ENCODE data around the gene SLC17A7.
"Not testable (repeated sequence)": the region's sequence is repeated elsewhere in the genome, so short reads cannot be mapped to it uniquely, and the experiment has no call there.

Gene SLC17A7

GRCh38 chr19:49468199-49468598 is 26.9 kb upstream of the SLC17A7 start:
- TF ChIP-seq TAF1 (IDR thresholded peaks at IDR 0.05; ENCODE audit: borderline replicate concordance, low read depth, low read length) = no peak
- no peak for TF ChIP-seq POLR2A (IDR thresholded peaks at IDR 0.05; ENCODE audit: low read depth, low read length)
- TF ChIP-seq POLR2AphosphoS5 (IDR thresholded peaks at IDR 0.05; ENCODE audit: low read depth, low read length) = no peak
- FAIRE-seq (no peak), DNase-seq (ENCODE audit: insufficient read length) (no peak)

- DNase-seq (ENCODE audit: insufficient read length) (no peak), FAIRE-seq (no peak)
- TF ChIP-seq TAF1 (IDR thresholded peaks at IDR 0.05; ENCODE audit: borderline replicate concordance, low read depth, low read length) = no peak
- no peak for TF ChIP-seq POLR2A (IDR thresholded peaks at IDR 0.05; ENCODE audit: low read depth, low read length)
- TF ChIP-seq POLR2AphosphoS5 (IDR thresholded peaks at IDR 0.05; ENCODE audit: low read depth, low read length) = no peak
Observed at GRCh38 chr19:49465371-49465770, 24.0 kb upstream of the SLC17A7 start.

- TF ChIP-seq POLR2AphosphoS5 (IDR thresholded peaks at IDR 0.05; ENCODE audit: low read depth, low read length) (no peak), TAF1 (IDR thresholded peaks at IDR 0.05; ENCODE audit: borderline replicate concordance, low read depth, low read length) (no peak), POLR2A (IDR thresholded peaks at IDR 0.05; ENCODE audit: low read depth, low read length) (no peak)
- no peak for DNase-seq (ENCODE audit: insufficient read length)
- FAIRE-seq = no peak
Observed at GRCh38 chr19:49463960-49464740, 22.8 kb upstream of the SLC17A7 start.

- no peak for DNase-seq (ENCODE audit: insufficient read length)
- FAIRE-seq = no peak
- TF ChIP-seq POLR2AphosphoS5 (IDR thresholded peaks at IDR 0.05; ENCODE audit: low read depth, low read length) (no peak), TAF1 (IDR thresholded peaks at IDR 0.05; ENCODE audit: borderline replicate concordance, low read depth, low read length) (no peak), POLR2A (IDR thresholded peaks at IDR 0.05; ENCODE audit: low read depth, low read length) (no peak)
Observed at GRCh38 chr19:49462492-49462891, 21.2 kb upstream of the SLC17A7 start.

- FAIRE-seq (no peak), DNase-seq (ENCODE audit: insufficient read length) (no peak)
- TF ChIP-seq TAF1 (IDR thresholded peaks at IDR 0.05; ENCODE audit: borderline replicate concordance, low read depth, low read length) (no peak), POLR2AphosphoS5 (IDR thresholded peaks at IDR 0.05; ENCODE audit: low read depth, low read length) (no peak), POLR2A (IDR thresholded peaks at IDR 0.05; ENCODE audit: low read depth, low read length) (no peak)
Observed at GRCh38 chr19:49461656-49462055, 20.3 kb upstream of the SLC17A7 start.

GRCh38 chr19:49461130-49461529 is 19.8 kb upstream of the SLC17A7 start:
- not testable (repeated sequence) for DNase-seq (ENCODE audit: insufficient read length); FAIRE-seq

GRCh38 chr19:49459388-49459787 is 18.1 kb upstream of the SLC17A7 start:
- TF ChIP-seq TAF1 (IDR thresholded peaks at IDR 0.05; ENCODE audit: borderline replicate concordance, low read depth, low read length) = no peak
- no peak for TF ChIP-seq POLR2A (IDR thresholded peaks at IDR 0.05; ENCODE audit: low read depth, low read length)
- no peak for TF ChIP-seq POLR2AphosphoS5 (IDR thresholded peaks at IDR 0.05; ENCODE audit: low read depth, low read length)
- FAIRE-seq (no peak), DNase-seq (ENCODE audit: insufficient read length) (no peak)

GRCh38 chr19:49458567-49458903 is 17.2 kb upstream of the SLC17A7 start:
- TF ChIP-seq TAF1 (IDR thresholded peaks at IDR 0.05; ENCODE audit: borderline replicate concordance, low read depth, low read length) (no peak), POLR2A (IDR thresholded peaks at IDR 0.05; ENCODE audit: low read depth, low read length) (no peak), POLR2AphosphoS5 (IDR thresholded peaks at IDR 0.05; ENCODE audit: low read depth, low read length) (no peak)
- DNase-seq (ENCODE audit: insufficient read length) (no peak), FAIRE-seq (no peak)

GRCh38 chr19:49456326-49456725 is 15.0 kb upstream of the SLC17A7 start:
- TF ChIP-seq TAF1 (IDR thresholded peaks at IDR 0.05; ENCODE audit: borderline replicate concordance, low read depth, low read length) (no peak), POLR2AphosphoS5 (IDR thresholded peaks at IDR 0.05; ENCODE audit: low read depth, low read length) (no peak), POLR2A (IDR thresholded peaks at IDR 0.05; ENCODE audit: low read depth, low read length) (no peak)
- DNase-seq (ENCODE audit: insufficient read length) = no peak
- FAIRE-seq = no peak

GRCh38 chr19:49455773-49456172 is 14.4 kb upstream of the SLC17A7 start:
- FAIRE-seq = no peak
- no peak for DNase-seq (ENCODE audit: insufficient read length)
- TF ChIP-seq POLR2AphosphoS5 (IDR thresholded peaks at IDR 0.05; ENCODE audit: low read depth, low read length) (no peak), TAF1 (IDR thresholded peaks at IDR 0.05; ENCODE audit: borderline replicate concordance, low read depth, low read length) (no peak), POLR2A (IDR thresholded peaks at IDR 0.05; ENCODE audit: low read depth, low read length) (no peak)

GRCh38 chr19:49453757-49454240 is 12.5 kb upstream of the SLC17A7 start:
- no peak for TF ChIP-seq POLR2A (IDR thresholded peaks at IDR 0.05; ENCODE audit: low read depth, low read length)
- no peak for TF ChIP-seq TAF1 (IDR thresholded peaks at IDR 0.05; ENCODE audit: borderline replicate concordance, low read depth, low read length)
- TF ChIP-seq POLR2AphosphoS5 (IDR thresholded peaks at IDR 0.05; ENCODE audit: low read depth, low read length) = no peak
- FAIRE-seq = no peak
- DNase-seq (ENCODE audit: insufficient read length) = no peak

- TF ChIP-seq POLR2A (IDR thresholded peaks at IDR 0.05; ENCODE audit: low read depth, low read length) = peak; percentile 96
- peak; percentile 83 for TF ChIP-seq TAF1 (IDR thresholded peaks at IDR 0.05; ENCODE audit: borderline replicate concordance, low read depth, low read length)
- peak; percentile 98 for TF ChIP-seq POLR2AphosphoS5 (IDR thresholded peaks at IDR 0.05; ENCODE audit: low read depth, low read length)
- FAIRE-seq (peak; percentile 90), DNase-seq (ENCODE audit: insufficient read length) (peak; percentile 97)
Observed at GRCh38 chr19:49453013-49453756, 11.9 kb upstream of the SLC17A7 start, which contains the start of gene ALDH16A1. Gene ALDH16A1, plus strand, starts transcription at chr19:49453225. Its CDS starts 107 bp downstream, at chr19:49453332.

All from GM12892 (cell line).